KMS-11 (cell line): Measurements from ENCODE around the gene PLA2G15.
A peak's percentile ranks its signal among the peaks of the same experiment; 100 is the strongest.

Experiments
- H2AFZ ChIP-seq: fragments of 200-600 bp; sonication (generic); 2 replicates; pipeline ENCODE4 v1.6.1; 2016; ENCODE audit warnings: antibody characterized with exemption, mixed run types, low read depth
- H3K27ac ChIP-seq: fragments of 200-600 bp; sonication (generic); 2 replicates; pipeline ENCODE4 v1.6.1; 2016; ENCODE audit warnings: mild to moderate bottlenecking, mixed run types
- H3K27me3 ChIP-seq: fragments of 200-600 bp; sonication (generic); 2 replicates; pipeline ENCODE4 v1.6.1; 2017; ENCODE audit warnings: mild to moderate bottlenecking, low read depth, mixed run types, moderate library complexity; ENCODE audit not compliant: insufficient read depth
- H3K36me3 ChIP-seq: fragments of 200-600 bp; sonication (generic); 2 replicates; pipeline ENCODE4 v1.6.1; 2017; ENCODE audit warnings: mild to moderate bottlenecking, mixed run types; ENCODE audit not compliant: insufficient read depth
- H3K4me1 ChIP-seq: fragments of 200-600 bp; sonication (generic); 2 replicates; pipeline ENCODE4 v1.6.1; 2016; ENCODE audit warnings: mild to moderate bottlenecking, low read depth, mixed run types; ENCODE audit not compliant: poor library complexity, severe bottlenecking
- H3K4me2 ChIP-seq: fragments of 200-600 bp; sonication (generic); 2 replicates; pipeline ENCODE4 v1.7.0; 2016; ENCODE audit warnings: mild to moderate bottlenecking, mixed run types
- H3K4me3 ChIP-seq: fragments of 200-600 bp; sonication (generic); IDR thresholded peaks from 2 replicates; pipeline ENCODE4 v1.6.1; 2017; ENCODE audit warnings: low read depth, low read length, mixed read lengths; ENCODE audit not compliant: insufficient read depth
- H3K79me2 ChIP-seq: fragments of 200-600 bp; sonication (generic); 2 replicates; pipeline ENCODE4 v1.6.1; 2016; ENCODE audit warnings: low read depth, mixed run types; ENCODE audit not compliant: insufficient read depth
- H3K9ac ChIP-seq: fragments of 200-600 bp; sonication (generic); 2 replicates; pipeline ENCODE4 v1.6.1; 2016; ENCODE audit warnings: mild to moderate bottlenecking, mixed run types
- H4K20me1 ChIP-seq: fragments of 200-600 bp; sonication (generic); 2 replicates; pipeline ENCODE4 v1.6.1; 2016; ENCODE audit warnings: mild to moderate bottlenecking, mixed run types; ENCODE audit not compliant: insufficient read depth
- CTCF ChIP-seq: fragments of 200-600 bp; sonication (generic); conservative IDR thresholded peaks from 2 replicates; pipeline ENCODE4 v1.6.1; 2017; ENCODE audit warnings: low read depth, mild to moderate bottlenecking, antibody characterized with exemption, low read length, moderate library complexity, mixed read lengths

PLA2G15 gene

GRCh38 chr16:68253721-68254120, 8.5 kb downstream of the PLA2G15 start:
- Histone ChIP-seq H4K20me1 (no peaks in the 10 kb centered on the region), H3K9ac (no peak overlapping the region), H3K4me2 (peak overlapping the region; percentile 86; the same call in 1 of the 2 replicates), H3K4me1 (peaks cover 99% of the 10 kb centered on the region), H3K36me3 (no peaks in the 10 kb centered on the region), H3K79me2 (peaks cover 35% of the 10 kb centered on the region; the same call in 1 of the 2 replicates), H3K27me3 (no peaks in the 10 kb centered on the region), H3K4me3 (no peak overlapping the region), H3K27ac (peak overlapping the region; percentile 86), H2AFZ (no peak overlapping the region)
- TF ChIP-seq CTCF, result no peak

GRCh38 chr16:68255712-68256111, 10.5 kb downstream of the PLA2G15 start:
- no peak overlapping the region; the same call in 1 of the 2 replicates for H3K27ac ChIP-seq
- no peak overlapping the region for H3K4me3 ChIP-seq
- H2AFZ ChIP-seq, result no peak overlapping the region
- no peak overlapping the region for H3K9ac ChIP-seq
- peaks cover 20% of the 10 kb centered on the region; the same call in 1 of the 2 replicates for H3K79me2 ChIP-seq
- H3K27me3 ChIP-seq, result no peaks in the 10 kb centered on the region
- no peaks in the 10 kb centered on the region for H3K36me3 ChIP-seq
- no peak for TF ChIP-seq CTCF
- H4K20me1 ChIP-seq, result no peaks in the 10 kb centered on the region
- peaks cover 99% of the 10 kb centered on the region for H3K4me1 ChIP-seq
- no peak overlapping the region for H3K4me2 ChIP-seq

- Histone ChIP-seq H3K9ac (peak overlapping the region; percentile 62; the same call in 1 of the 2 replicates), H3K4me1 (peaks cover 99% of the 10 kb centered on the region), H3K36me3 (no peaks in the 10 kb centered on the region), H3K4me3 (no peak overlapping the region), H2AFZ (no peak overlapping the region), H3K27me3 (no peaks in the 10 kb centered on the region), H4K20me1 (no peaks in the 10 kb centered on the region), H3K4me2 (peak overlapping the region; percentile 93), H3K27ac (peak overlapping the region; percentile 96), H3K79me2 (peaks cover 20% of the 10 kb centered on the region; the same call in 1 of the 2 replicates)
- TF ChIP-seq CTCF, result no peak
Measured at GRCh38 chr16:68257251-68257905, 12.2 kb downstream of the PLA2G15 start.

GRCh38 chr16:68257906-68258800, 13.0 kb downstream of the PLA2G15 start:
- Histone ChIP-seq H3K27me3 (no peaks in the 10 kb centered on the region), H3K36me3 (no peaks in the 10 kb centered on the region), H3K79me2 (peaks cover 15% of the 10 kb centered on the region; the same call in 1 of the 2 replicates), H3K4me3 (no peak overlapping the region), H3K4me2 (peak overlapping the region; percentile 93), H3K27ac (peak overlapping the region; percentile 96), H4K20me1 (no peaks in the 10 kb centered on the region), H3K9ac (peak overlapping the region; percentile 62; the same call in 1 of the 2 replicates), H2AFZ (no peak overlapping the region), H3K4me1 (peaks cover 99% of the 10 kb centered on the region)
- no peak for TF ChIP-seq CTCF
